HG03175 (cell line): Measurements from ENCODE around the gene GATA5.

Experiments
- ATAC-seq: cut with Tn5 transposase; IDR thresholded peaks from one replicate; pipeline ENCODE4 v1.9.1; 2021; ENCODE audit warnings: mild to moderate bottlenecking, moderate library complexity; ENCODE audit not compliant: unreplicated experiment

Gene GATA5, protein sequence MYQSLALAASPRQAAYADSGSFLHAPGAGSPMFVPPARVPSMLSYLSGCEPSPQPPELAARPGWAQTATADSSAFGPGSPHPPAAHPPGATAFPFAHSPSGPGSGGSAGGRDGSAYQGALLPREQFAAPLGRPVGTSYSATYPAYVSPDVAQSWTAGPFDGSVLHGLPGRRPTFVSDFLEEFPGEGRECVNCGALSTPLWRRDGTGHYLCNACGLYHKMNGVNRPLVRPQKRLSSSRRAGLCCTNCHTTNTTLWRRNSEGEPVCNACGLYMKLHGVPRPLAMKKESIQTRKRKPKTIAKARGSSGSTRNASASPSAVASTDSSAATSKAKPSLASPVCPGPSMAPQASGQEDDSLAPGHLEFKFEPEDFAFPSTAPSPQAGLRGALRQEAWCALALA

DNA sequence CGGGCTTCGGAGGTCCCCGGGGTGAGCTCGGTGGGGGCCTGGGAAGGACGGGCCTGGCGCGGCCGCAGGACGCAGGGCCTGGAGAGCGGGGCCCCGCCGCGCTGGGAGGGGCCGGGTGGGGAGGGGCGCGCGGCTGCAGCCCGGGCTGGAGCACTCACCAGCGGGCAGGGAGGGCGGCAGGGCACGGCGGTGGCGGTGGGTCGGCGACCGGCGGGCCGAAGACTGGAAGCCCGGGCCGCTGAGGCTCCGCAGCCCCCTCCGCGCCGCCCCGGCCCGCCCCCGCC, at the start of gene GATA5:
Gene GATA5 (minus strand): TSS at position 224 of the 284 bp plus-strand sequence. CDS start 474 bp downstream, outside the sequence.
- ATAC-seq: no peak

DNA sequence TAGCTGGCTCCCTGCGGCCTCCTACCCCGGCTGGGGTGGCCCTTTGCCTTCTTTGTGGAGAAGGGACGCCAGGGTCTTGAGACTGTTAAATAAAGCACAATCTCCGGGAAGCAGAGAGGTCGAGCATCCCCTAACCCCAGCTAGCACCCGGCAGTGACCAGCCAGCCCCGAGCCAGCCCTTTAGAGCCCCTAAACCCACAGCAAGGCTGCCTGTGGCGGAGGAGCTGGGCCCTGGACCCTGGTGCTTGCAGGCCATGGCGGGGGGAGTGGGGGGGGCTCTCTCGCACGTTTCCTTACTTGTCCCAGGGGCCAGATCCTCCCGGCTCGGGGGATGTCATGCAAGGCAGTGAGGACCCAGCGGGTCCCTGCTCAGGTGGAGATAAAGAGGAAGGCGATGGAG, 49.2 kb upstream of the GATA5 start:
- no peak for ATAC-seq

DNA sequence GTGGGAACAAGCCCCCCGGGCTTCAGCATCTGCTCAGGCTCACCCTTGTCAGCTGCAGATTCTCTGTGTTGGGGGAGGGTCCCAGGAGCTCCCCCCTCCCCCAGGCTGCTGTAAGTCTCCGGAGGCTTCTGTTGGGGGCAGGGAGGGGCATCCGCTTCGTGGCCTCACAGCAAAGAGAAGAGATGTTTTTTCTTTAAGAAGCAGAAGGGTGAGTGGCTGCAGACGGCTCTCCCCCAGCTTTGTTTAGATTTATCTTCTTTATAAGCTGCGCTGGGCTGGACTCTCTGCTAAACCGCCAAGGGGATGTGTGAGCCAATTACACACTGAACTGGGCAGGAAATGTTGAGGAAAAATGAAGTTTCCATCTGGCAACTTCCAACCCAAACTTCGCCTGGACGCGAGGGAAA, 48.7 kb upstream of the GATA5 start:
- ATAC-seq: no peak

DNA sequence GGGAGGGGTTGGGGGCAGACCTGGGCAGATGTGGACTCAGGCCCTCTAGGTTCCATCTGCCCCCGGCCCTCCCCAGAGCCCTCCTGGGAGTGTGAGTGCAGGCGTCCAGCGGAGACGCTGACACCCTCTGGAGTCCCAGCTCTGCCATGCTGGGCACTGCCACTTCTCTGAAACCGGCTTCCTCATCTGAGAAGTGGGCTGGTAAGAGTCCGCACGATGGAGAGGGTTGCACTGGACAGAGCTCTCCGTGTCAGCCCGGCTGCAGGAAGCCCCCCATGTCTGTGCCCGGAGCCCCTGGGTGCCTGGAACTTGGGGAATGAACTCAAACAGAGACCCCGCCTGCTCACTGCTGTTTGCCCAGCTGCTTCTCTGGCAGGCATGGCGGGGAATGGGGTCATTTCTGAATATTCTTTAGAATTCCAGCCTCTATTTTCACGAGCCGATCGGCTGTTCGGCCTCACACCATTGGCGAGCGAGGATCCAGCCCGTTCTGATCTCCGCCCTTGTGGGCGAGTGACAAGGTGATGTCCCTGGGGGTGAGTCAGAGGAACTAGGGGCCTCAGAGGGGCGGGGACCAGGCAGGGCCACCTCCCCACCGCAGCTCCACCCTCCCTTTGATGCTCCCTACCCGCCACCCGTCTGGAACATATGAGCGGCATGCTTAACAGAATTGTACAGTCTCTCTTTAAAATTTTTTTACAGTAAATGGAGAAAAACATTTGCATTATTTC, 47.8 kb upstream of the GATA5 start:
- no peak for ATAC-seq

DNA sequence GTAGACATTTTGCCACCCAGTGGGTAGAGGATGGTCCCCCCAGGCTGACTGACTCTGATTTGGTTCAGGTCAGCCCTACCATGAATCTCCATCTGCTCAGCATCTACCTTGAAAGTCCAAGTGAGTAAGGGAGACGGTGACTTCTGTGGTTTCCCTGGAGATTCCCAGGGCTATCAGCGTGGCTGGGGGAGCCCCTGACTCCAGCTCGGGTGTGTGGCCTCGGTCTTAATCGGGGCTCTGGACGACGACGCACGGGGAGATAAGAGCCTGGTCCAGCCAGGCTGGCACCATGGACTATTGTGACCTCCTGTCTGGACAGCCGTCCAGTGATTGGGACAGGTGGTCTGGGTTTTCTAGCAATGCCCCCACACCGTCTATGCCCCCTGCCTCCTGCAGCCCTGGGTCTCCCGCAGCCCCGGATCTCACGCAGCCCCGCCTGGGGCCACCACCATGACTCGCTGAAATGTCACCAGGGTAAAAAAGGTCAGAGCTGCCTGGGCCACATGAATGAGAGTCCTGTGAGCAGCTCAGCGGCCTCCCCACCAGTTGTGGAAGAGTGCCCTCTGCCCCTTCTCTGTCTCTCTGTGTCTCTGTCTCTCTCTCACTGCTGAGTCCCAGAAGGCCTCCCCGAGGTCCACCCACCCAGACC, 47.1 kb upstream of the GATA5 start:
- ATAC-seq: no peak

DNA sequence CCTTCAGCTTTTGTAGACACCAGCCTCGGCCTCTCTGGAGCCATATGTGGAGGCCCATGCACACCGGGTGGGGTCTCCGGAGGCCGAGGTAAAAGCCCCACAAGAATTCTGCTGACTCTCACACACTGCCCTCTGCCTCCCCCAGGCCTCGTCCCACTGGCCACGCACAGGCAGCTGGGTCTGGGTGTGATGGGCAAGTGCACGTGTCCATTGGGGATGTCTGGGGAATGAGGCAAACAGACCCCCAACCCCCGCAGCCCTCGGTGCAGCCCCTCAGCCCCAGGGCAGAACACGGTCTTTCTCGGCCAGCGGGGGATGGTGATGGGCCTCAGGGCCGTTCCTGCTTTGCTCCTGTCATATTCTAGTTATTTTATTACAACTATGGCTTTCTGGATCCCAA, 44.0 kb upstream of the GATA5 start:
- ATAC-seq: no peak

DNA sequence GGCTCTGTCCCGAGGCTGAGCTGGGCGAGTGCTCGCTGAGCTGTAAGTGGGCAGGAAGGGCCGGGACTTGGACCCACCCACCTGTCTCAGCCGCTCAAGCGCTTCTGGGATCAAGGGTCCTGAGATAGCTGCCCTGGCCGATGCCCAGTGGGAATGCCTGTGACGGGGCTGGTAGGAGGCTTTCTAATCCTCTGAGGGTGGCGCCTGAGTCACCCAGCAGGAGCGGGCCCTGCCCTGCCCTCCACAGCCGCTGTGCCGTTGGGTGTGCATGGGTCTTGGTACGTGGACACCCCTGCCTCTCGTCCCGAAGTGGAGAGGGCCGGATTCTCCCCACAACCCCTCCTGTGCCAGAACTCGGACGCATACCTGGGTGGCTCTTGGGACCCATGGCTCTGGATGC, 43.1 kb upstream of the GATA5 start:
- no peak for ATAC-seq

DNA sequence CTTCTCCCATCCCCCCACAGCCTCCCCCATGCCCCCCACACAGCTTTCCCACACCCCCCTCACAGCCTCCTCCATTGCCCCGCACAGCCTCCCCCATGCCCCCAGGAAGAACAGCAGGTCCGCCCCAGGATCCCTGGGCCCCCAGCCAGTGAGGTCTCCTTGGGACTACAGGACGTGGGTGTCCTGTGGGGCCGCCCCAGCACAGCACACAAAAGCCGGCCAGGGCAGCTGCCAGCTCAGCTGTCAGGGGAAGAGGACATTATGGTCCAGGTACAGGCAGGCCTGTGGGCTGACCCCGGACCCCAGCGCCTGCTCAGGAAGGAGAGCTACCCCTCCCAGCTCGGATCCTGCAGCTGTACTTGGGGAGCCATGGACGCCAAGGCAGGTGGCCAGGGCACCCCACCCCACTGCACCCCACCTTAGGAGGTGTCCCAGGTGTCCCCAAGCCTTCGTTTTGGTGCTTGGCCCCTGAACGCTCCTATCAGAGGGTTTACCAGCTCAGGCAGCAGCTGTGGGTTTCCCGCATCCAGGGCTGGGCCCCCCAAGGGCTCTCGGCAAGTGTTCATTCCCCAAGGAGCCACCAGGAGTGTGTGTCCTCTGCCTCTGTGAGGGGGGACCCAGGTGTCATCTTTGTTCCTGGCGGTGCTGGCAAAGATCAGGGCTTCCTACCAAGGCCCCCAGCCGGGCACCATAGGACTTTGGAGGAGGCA, 42.3 kb upstream of the GATA5 start:
- ATAC-seq: no peak

DNA sequence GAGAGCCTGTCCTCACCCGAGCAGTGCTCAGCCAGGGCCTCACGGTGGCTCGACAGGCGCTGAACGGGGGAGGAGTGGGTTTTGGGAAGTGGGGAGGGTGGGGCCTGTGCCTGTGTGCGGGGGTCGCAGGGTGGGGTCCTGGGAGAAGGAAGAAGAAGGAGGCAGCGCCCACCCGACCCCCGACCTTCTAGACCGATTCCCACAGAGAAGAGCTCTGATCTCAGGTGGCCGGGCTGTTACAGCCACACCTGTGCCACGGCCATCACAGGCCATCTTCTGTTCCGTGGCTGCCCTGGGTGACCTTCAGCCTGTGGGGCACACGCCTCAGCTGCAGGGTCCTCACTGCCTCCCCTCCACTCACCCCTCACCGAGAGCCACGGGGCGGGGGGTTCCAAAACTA, 41.4 kb upstream of the GATA5 start:
- no peak for ATAC-seq

DNA sequence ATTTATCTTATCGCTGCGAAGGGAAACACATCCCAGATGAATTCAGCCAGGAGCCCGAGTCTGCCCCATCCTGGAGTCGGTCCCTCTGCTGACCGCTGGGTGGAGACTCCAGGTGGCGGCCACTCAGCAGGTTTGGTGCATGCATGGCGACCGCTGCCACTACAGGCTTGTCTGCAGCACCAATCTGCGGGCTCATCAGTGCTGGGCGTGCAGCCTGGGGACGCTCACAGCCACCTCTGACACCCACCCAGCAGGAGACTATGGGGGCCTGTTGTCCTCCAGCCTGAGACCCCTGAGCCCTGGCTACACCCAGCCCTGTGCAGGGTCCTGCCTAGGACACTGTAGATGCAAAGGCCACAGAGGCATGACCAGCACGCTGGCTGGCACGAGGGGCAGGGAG, 40.5 kb upstream of the GATA5 start:
- ATAC-seq: no peak

DNA sequence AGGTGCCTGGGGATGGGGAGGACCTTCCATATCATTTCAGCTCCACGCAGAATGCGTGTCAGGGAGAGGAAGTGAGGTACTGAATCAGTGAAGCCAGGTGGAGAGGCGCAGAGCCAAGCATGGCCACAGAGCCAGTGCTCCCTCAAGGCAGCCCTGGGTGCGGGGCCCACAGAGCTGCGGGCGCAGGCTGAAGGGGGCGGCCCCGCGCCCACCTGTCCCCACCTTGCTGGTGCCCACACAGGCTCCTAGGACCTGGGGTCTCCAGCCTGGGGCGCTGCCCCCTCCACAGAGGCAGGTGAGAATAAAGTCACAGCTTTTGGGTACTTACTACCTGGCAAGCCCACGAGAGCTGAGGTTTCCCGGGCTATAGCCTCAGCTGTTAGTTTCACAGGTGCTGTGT, 40.0 kb upstream of the GATA5 start:
- ATAC-seq: no peak

DNA sequence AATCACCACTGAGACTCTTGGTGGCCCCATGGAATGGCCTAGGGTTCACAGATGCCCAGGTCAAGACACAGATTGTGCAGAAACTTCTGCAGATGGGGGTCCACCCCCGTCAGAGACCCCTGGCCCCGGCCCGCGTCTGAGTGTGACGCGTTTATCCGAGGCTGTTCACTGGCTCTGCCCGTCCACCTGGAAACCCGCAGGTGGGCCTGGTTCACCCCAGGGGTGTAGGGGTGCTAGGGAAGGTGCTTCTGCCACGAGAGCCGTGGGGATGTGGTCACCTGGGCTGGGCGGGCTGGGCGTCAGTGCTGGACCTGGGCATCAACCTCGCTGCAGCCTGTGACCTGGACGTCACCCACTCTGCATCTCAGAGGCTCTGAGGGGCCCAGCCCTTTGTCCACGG, 39.5 kb upstream of the GATA5 start:
- ATAC-seq: no peak

DNA sequence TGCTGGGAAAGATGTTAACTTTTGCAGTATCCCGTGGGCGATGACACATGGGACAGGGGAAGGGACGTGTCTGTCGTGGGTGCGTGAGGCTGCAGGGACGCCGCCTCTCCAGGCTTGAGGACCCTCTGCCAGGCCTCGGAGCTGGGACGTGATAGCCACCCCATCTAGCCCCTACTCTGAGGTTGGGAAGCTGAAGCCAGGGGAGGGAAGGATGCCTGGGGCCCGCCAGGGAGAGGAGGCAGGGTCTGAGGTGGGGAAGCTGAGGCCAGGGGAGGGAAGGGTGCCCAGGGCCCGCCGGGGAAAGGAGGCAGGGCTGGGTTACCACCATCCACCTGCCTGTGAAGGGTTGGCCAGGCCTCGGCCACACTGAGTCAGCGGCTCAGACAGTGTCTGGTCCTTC, 38.2 kb upstream of the GATA5 start:
- no peak for ATAC-seq

DNA sequence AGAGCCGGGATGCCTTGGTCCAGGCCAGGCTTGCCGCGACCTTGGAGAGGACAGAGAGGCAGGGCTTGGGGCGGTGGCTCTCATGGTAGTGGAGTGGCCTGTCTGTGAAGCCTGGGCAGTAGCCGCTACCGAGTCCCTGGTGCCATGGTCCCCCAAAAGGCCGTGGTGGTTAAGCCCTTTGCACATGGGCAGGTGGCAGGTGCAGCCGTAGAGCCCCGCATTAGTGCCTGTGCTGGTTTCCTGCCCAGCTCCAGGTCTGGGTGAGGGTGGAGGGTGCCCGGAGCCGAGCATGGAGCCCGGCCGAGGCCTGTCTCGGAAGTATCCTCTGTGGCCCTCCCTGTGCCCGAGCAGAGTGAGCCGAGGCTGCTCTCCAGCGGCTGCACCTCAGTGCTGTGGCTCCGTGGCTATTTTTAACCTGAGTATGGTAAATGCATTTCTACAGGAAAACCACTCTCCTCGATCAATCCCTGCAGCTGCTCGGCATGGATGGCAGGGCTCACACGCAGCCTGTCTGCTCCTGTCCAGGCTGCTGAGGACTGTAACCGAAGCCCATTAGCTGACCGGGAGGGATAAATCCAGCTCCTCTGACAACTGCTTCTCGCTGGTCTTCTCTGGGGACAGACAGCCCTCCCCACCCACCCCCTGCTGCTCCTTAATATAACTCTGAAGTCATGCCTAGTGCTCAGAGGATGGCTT, 36.3 kb upstream of the GATA5 start:
- ATAC-seq: no peak

DNA sequence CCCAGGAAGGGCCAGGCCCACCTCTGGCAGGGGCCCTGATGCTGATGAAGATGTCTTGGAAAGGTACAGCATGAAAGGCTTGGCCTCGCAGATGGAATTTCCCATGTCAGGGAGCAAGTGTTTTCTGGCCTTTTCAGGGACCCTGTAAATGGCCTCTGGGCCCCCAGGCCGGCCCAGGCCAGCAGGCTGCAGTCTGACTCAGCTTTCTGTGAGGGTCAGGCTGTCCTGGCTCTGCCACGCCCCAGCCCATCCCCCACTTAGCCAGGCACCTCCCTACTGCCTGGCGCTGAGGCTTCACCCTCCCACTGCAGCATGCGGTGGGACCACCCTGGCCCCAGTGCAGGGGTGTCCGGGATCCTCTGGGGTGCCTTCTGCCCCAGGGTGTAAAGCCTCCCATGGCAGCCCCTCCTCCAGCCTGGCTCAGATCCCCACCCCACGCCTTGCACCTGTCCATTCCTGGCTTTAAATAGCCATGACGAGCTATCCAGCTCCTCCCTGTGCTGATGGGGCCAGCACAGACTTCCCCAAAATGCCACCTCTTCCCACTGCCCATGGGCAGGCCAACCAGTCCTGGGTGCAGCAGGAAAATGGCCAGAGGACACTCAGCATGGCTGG, 35.6 kb upstream of the GATA5 start:
- no peak for ATAC-seq

DNA sequence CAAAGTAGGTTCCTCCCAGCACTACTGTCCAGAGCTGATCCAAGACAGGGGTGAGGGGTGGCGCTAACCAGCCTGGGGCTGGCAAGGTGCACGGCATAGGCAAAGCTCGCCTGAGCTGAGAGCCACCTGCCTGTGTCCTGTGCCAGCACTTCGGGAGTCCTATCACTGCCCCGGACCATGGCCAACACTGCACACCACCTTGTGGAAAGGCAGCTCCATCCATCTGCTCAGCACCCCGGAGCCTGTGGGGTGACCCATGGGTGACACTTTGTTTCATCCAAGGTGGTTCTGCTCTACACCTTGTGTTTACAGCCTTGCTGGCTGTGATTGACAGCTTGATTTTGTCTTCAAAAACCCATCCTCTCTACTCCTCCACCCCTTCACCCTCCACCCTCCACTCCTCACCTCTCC, 32.9 kb upstream of the GATA5 start:
- no peak for ATAC-seq

DNA sequence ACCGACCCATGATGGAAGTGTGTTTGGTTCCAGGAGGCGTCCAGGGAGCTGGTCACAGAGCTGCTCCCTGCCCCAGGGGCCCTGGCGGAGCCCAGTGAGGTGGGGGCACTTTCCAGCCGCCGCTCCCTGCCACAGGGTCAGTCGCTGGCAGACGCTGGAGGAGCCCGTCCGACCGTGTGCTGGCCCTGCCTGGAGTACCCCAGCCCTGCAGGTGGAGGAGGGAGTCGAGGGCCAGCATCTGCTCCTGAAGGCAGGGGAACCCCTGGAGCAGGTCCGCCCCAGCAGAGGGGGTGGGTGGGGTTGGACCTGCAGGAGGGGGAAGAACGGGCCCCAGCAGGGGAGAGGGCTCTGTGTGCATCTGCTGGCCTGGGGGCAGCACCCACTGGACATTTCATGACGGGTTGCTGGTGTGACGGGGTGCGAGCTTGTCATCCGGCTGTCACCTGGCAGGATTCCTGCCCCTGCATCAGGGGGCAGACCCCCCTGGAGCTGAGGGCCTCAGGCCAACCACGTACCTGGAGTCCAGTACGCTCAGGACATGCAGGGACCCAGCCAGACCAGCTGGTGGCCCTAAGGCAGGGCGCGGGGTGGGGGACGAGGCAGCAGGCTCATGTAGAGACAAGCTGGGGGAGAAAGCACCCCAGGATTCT, 32.3 kb upstream of the GATA5 start:
- no peak for ATAC-seq

DNA sequence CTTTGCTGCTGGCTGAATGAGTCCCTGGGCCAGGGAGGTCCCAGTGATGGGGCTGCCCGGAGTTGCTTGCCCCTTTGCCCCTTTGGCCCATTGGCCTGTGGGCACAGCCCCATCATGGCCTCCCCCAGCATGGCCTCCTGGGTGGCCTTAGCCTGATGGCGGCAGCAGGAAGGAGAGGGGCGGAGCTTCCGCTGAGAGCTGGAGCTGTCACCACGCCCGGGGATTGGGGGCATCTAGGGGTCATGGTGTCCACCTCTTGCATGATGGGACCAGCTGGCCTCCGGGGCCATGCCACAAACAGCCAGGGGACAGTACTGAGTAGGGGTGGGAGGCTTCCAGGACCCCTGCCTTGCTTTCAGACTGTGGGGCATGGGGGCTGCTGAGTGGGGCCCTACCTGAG, 31.5 kb upstream of the GATA5 start:
- no peak for ATAC-seq

DNA sequence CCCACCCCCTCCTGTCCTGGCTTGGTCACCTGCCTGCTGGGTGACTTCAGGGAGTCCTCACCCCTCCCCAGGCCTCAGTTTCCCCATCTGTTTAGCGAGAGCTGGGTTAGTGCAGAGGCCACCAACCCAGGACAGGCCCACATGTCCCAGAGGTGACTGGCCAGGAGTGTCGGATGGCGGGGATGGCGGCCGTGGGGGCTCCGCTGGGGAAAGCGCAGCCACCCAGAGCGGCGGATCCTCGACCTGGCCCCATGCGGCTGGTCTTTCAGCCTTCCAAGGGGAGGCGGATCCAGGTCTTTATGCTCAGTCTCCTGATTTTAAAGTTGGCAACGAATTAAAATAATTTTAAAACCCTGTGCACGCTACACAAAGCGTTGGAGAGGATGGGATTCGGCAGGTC, 31.0 kb upstream of the GATA5 start:
- ATAC-seq: no peak

DNA sequence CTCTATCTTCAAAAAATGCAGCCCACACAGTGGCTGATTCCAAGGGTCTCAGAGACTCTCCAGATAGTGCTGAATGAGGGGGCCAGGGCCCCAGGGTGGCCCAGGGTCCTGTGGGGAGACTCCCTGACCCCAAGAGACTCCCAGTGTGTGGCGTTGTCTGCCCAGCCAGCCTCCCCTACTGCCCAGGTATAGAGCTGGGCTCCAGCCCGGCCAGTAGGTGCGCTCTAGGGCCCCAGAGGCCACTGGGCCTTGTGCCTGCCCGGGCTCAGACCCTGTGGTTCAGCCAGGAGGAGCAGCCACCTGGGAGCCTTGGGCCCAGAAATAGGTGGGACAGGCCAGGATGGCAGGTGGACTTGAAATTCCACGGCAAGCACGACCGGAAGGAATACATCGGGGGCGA, 30.3 kb upstream of the GATA5 start:
- ATAC-seq: no peak
